Measurements from ENCODE around the gene VAPA.

VAPA gene

GRCh38 chr18:9930299-9930884, 16.6 kb downstream of the VAPA start:
- Histone ChIP-seq H3K9ac (ENCODE audit: low read depth, low read length) (no peak overlapping the region), H3K4me3 (ENCODE audit: low read length) (no peak overlapping the region), H3K36me3 (ENCODE audit: insufficient read depth, low read length) (peaks cover 20% of the 10 kb centered on the region), H3K27me3 (ENCODE audit: control insufficient read depth, insufficient read depth, low read length) (no peaks in the 10 kb centered on the region), H3K4me2 (ENCODE audit: low read length) (no peak overlapping the region), H3K9me3 (replicated peaks; ENCODE audit: low read length) (no peaks in the 10 kb centered on the region), H3K4me1 (ENCODE audit: control insufficient read depth, insufficient read depth, low read length) (peaks cover 23% of the 10 kb centered on the region)

- Histone ChIP-seq H3K4me2 (ENCODE audit: low read length) (no peak overlapping the region), H3K9me3 (replicated peaks; ENCODE audit: low read length) (no peaks in the 10 kb centered on the region), H3K9ac (ENCODE audit: low read depth, low read length) (no peak overlapping the region)
These were observed 17.3 kb downstream of the VAPA start for GRCh38 chr18:9931146-9931545.

DNA sequence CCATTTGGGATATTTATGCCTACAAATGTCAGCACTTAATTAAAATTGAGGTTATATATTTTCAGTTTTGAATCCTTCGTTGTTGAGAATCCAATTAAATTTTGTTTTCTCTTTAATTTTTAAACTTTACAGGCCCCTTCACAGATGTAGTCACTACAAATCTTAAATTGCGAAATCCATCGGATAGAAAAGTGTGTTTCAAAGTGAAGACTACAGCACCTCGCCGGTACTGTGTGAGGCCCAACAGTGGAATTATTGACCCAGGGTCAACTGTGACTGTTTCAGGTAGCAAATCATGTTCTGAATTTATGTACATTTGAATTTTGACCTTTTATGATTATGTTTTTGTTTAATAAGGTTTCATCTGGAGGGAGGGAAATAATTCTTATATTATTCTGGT, 17.9 kb downstream of the VAPA start:
- H3K4me3 ChIP-seq (ENCODE audit: low read length): no peak overlapping the region
- no peaks in the 10 kb centered on the region for H3K9me3 ChIP-seq (replicated peaks; ENCODE audit: low read length)

More at GRCh38 chr18:9931146-9931545, 17.3 kb downstream of the VAPA start:
- no peaks in the 10 kb centered on the region for H3K27me3 ChIP-seq (ENCODE audit: control insufficient read depth, insufficient read depth, low read length)
- peaks cover 16% of the 10 kb centered on the region for H3K4me1 ChIP-seq (ENCODE audit: control insufficient read depth, insufficient read depth, low read length)
- no peak overlapping the region for H3K4me3 ChIP-seq (ENCODE audit: low read length)
- peaks cover 22% of the 10 kb centered on the region for H3K36me3 ChIP-seq (ENCODE audit: insufficient read depth, low read length)

DNA sequence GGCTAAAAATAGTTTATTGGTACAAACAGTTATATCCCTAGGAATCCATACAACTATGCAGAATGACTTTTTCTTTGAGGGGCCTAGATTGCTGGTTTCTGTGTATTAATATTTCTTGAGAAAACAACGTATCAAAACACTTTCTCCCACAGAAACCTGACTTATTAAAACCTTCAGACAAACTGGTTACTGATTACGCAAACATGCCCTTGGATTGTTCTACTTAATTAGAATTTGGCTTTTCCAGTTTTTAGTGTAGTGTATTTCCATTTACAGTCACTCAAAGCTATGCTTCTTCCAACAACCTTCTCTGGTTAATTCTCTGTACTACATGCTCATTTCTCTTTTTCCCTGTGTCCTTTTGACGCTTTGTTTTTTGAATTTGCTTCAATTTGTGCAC, 20.0 kb downstream of the VAPA start:
- Histone ChIP-seq H3K9ac (ENCODE audit: low read depth, low read length) (no peak overlapping the region), H3K36me3 (ENCODE audit: insufficient read depth, low read length) (peaks cover 49% of the 10 kb centered on the region), H3K9me3 (replicated peaks; ENCODE audit: low read length) (no peaks in the 10 kb centered on the region), H3K4me1 (ENCODE audit: control insufficient read depth, insufficient read depth, low read length) (no peaks in the 10 kb centered on the region), H3K27me3 (ENCODE audit: control insufficient read depth, insufficient read depth, low read length) (no peaks in the 10 kb centered on the region), H3K4me3 (ENCODE audit: low read length) (no peak overlapping the region), H3K4me2 (ENCODE audit: low read length) (no peak overlapping the region)

More for the DNA sequence above, 17.9 kb downstream of the VAPA start:
- Histone ChIP-seq H3K4me1 (ENCODE audit: control insufficient read depth, insufficient read depth, low read length) (peaks cover 11% of the 10 kb centered on the region), H3K9ac (ENCODE audit: low read depth, low read length) (no peak overlapping the region), H3K4me2 (ENCODE audit: low read length) (no peak overlapping the region), H3K36me3 (ENCODE audit: insufficient read depth, low read length) (peaks cover 28% of the 10 kb centered on the region), H3K27me3 (ENCODE audit: control insufficient read depth, insufficient read depth, low read length) (no peaks in the 10 kb centered on the region)

GRCh38 chr18:9934274-9934673, 20.5 kb downstream of the VAPA start:
- Histone ChIP-seq H3K4me2 (ENCODE audit: low read length) (no peak overlapping the region), H3K9me3 (replicated peaks; ENCODE audit: low read length) (no peaks in the 10 kb centered on the region), H3K9ac (ENCODE audit: low read depth, low read length) (no peak overlapping the region), H3K27me3 (ENCODE audit: control insufficient read depth, insufficient read depth, low read length) (no peaks in the 10 kb centered on the region), H3K4me1 (ENCODE audit: control insufficient read depth, insufficient read depth, low read length) (no peaks in the 10 kb centered on the region), H3K36me3 (ENCODE audit: insufficient read depth, low read length) (peaks cover 50% of the 10 kb centered on the region), H3K4me3 (ENCODE audit: low read length) (no peak overlapping the region)

GRCh38 chr18:9941103-9941502, 27.3 kb downstream of the VAPA start:
- Histone ChIP-seq H3K27me3 (ENCODE audit: control insufficient read depth, insufficient read depth, low read length) (no peaks in the 10 kb centered on the region), H3K9ac (ENCODE audit: low read depth, low read length) (no peak overlapping the region), H3K4me1 (ENCODE audit: control insufficient read depth, insufficient read depth, low read length) (no peaks in the 10 kb centered on the region), H3K4me3 (ENCODE audit: low read length) (no peak overlapping the region), H3K36me3 (ENCODE audit: insufficient read depth, low read length) (peaks cover 69% of the 10 kb centered on the region), H3K4me2 (ENCODE audit: low read length) (no peak overlapping the region), H3K9me3 (replicated peaks; ENCODE audit: low read length) (no peaks in the 10 kb centered on the region)

DNA sequence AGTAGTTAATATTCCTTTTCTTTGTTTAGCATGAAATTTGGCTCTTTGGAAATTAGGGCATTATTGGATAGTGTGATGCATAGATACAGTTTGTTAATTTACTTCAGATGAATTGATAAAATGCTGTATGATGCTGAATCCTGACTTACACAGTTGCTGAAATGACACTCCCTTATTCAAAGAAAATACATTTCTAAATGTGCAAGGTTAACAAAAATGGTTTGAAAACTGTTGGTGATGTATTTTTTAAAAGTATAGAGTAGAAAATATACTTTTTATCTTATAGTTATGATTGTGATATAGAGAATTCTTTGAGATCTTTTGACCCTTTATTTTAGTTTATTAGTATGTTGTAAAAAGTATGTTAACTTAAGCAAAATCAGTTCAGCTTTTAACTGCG, 27.8 kb downstream of the VAPA start:
- Histone ChIP-seq H3K4me2 (ENCODE audit: low read length) (no peak overlapping the region), H3K36me3 (ENCODE audit: insufficient read depth, low read length) (peaks cover 63% of the 10 kb centered on the region), H3K9me3 (replicated peaks; ENCODE audit: low read length) (no peaks in the 10 kb centered on the region), H3K4me1 (ENCODE audit: control insufficient read depth, insufficient read depth, low read length) (no peaks in the 10 kb centered on the region), H3K4me3 (ENCODE audit: low read length) (no peak overlapping the region), H3K9ac (ENCODE audit: low read depth, low read length) (no peak overlapping the region), H3K27me3 (ENCODE audit: control insufficient read depth, insufficient read depth, low read length) (no peaks in the 10 kb centered on the region)

DNA sequence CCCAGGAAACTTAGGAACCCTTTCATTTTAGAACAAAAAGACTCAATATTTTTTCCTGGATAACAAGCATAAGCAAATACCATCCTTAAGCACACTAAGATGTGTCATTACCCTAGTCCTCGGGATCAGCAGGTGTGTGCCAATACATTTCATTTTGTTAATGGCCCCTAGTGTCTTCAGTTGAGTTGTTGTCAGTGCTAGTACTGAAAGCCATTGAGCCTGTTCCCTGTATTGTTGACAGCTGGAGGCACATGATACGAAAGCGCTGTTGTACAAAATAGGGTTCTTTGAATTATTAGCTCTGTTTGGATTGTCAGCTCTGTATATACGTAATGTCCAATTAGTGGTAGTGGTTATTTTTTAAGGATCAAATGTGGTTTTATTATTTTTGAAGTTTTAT, 29.5 kb downstream of the VAPA start:
- no peak overlapping the region for H3K4me3 ChIP-seq (ENCODE audit: low read length)
- no peak overlapping the region for H3K4me2 ChIP-seq (ENCODE audit: low read length)
- H3K4me1 ChIP-seq (ENCODE audit: control insufficient read depth, insufficient read depth, low read length): no peaks in the 10 kb centered on the region
- H3K9ac ChIP-seq (ENCODE audit: low read depth, low read length): no peak overlapping the region
- H3K36me3 ChIP-seq (ENCODE audit: insufficient read depth, low read length): peaks cover 62% of the 10 kb centered on the region
- no peaks in the 10 kb centered on the region for H3K27me3 ChIP-seq (ENCODE audit: control insufficient read depth, insufficient read depth, low read length)
- no peaks in the 10 kb centered on the region for H3K9me3 ChIP-seq (replicated peaks; ENCODE audit: low read length)

GRCh38 chr18:9944805-9945204, 31.0 kb downstream of the VAPA start:
- Histone ChIP-seq H3K4me2 (ENCODE audit: low read length) (no peak overlapping the region), H3K9ac (ENCODE audit: low read depth, low read length) (no peak overlapping the region), H3K4me1 (ENCODE audit: control insufficient read depth, insufficient read depth, low read length) (no peaks in the 10 kb centered on the region), H3K27me3 (ENCODE audit: control insufficient read depth, insufficient read depth, low read length) (no peaks in the 10 kb centered on the region), H3K4me3 (ENCODE audit: low read length) (no peak overlapping the region), H3K9me3 (replicated peaks; ENCODE audit: low read length) (no peaks in the 10 kb centered on the region), H3K36me3 (ENCODE audit: insufficient read depth, low read length) (peaks cover 54% of the 10 kb centered on the region)

GRCh38 chr18:9946831-9947230, 33.0 kb downstream of the VAPA start:
- H3K36me3 ChIP-seq (ENCODE audit: insufficient read depth, low read length): peaks cover 55% of the 10 kb centered on the region
- no peak overlapping the region for H3K4me2 ChIP-seq (ENCODE audit: low read length)
- no peaks in the 10 kb centered on the region for H3K9me3 ChIP-seq (replicated peaks; ENCODE audit: low read length)
- no peak overlapping the region for H3K9ac ChIP-seq (ENCODE audit: low read depth, low read length)
- H3K4me1 ChIP-seq (ENCODE audit: control insufficient read depth, insufficient read depth, low read length): no peaks in the 10 kb centered on the region
- H3K27me3 ChIP-seq (ENCODE audit: control insufficient read depth, insufficient read depth, low read length): no peaks in the 10 kb centered on the region
- H3K4me3 ChIP-seq (ENCODE audit: low read length): no peak overlapping the region

GRCh38 chr18:9947248-9947647, 33.4 kb downstream of the VAPA start:
- Histone ChIP-seq H3K36me3 (ENCODE audit: insufficient read depth, low read length) (peaks cover 54% of the 10 kb centered on the region), H3K9ac (ENCODE audit: low read depth, low read length) (no peak overlapping the region)

GRCh38 chr18:9949315-9949714, 35.5 kb downstream of the VAPA start:
- H3K9ac ChIP-seq (ENCODE audit: low read depth, low read length): no peak overlapping the region
- H3K4me2 ChIP-seq (ENCODE audit: low read length): no peak overlapping the region
- H3K27me3 ChIP-seq (ENCODE audit: control insufficient read depth, insufficient read depth, low read length): no peaks in the 10 kb centered on the region
- no peaks in the 10 kb centered on the region for H3K9me3 ChIP-seq (replicated peaks; ENCODE audit: low read length)
- H3K36me3 ChIP-seq (ENCODE audit: insufficient read depth, low read length): peaks cover 66% of the 10 kb centered on the region
- H3K4me1 ChIP-seq (ENCODE audit: control insufficient read depth, insufficient read depth, low read length): peaks cover 8% of the 10 kb centered on the region
- H3K4me3 ChIP-seq (ENCODE audit: low read length): no peak overlapping the region

More at GRCh38 chr18:9947248-9947647, 33.4 kb downstream of the VAPA start:
- Histone ChIP-seq H3K9me3 (replicated peaks; ENCODE audit: low read length) (no peaks in the 10 kb centered on the region), H3K4me3 (ENCODE audit: low read length) (no peak overlapping the region), H3K4me2 (ENCODE audit: low read length) (no peak overlapping the region), H3K27me3 (ENCODE audit: control insufficient read depth, insufficient read depth, low read length) (no peaks in the 10 kb centered on the region), H3K4me1 (ENCODE audit: control insufficient read depth, insufficient read depth, low read length) (no peaks in the 10 kb centered on the region)

All from skeletal muscle satellite cell (primary cell).